Spinal cord (tissue), 10 donors: ENCODE data around the gene TMEM183A. TPM values are rescaled to one million over a fixed set of nuclear protein-coding genes. Genes with fewer than 3 reads are reported as not detected.

Experiments
- DNase-seq, 6 donors: peaks; one replicate each; pipeline versions ENCODE4 v3.0.0 to v3.0.0-alpha.2; 2013 to 2015; ENCODE audit warnings: low spot score in 6 of 6, low read depth in 4 of 6
- H3K27ac ChIP-seq: one replicate; pipeline ENCODE4 v1.5.1; 2013; ENCODE audit warnings: low read depth, low read length, control low read depth
- H3K27me3 ChIP-seq: one replicate; pipeline ENCODE4 v1.6.1; 2013; ENCODE audit warnings: low read length; ENCODE audit not compliant: control insufficient read depth, insufficient read depth
- H3K36me3 ChIP-seq: one replicate; pipeline ENCODE4 v1.6.1; 2013; ENCODE audit warnings: low read length; ENCODE audit not compliant: control insufficient read depth, insufficient read depth
- H3K4me1 ChIP-seq: one replicate; pipeline ENCODE4 v1.6.1; 2013; ENCODE audit warnings: low read length; ENCODE audit not compliant: control insufficient read depth, insufficient read depth
- H3K4me3 ChIP-seq: one replicate; pipeline ENCODE4 v1.5.1; 2013; ENCODE audit warnings: low read depth, low read length, control low read depth
- H3K9me3 ChIP-seq: one replicate; pipeline ENCODE4 v1.6.1; 2013; ENCODE audit warnings: low read length; ENCODE audit not compliant: control insufficient read depth, insufficient read depth
- WGBS: methylation state at CpG from one replicate; pipeline ENCODE4 v1.1.5; 2013; ENCODE audit warnings: missing lambda C conversion rate; ENCODE audit not compliant: insufficient coverage; 5-methylcytosine and 5-hydroxymethylcytosine counted together
- polyA plus RNA-seq, 2 donors: library from polyadenylated mRNA; unstranded; fragments of 120-200 nt; gene quantifications; one replicate each; pipeline ENCODE4 v1.2.1, GENCODE V29; 2013; ENCODE audit not compliant: insufficient read length in 2 of 2
- total RNA-seq, 2 donors: library from RNA; depleted of rRNA in 1 of 2; stranded (reverse); fragments of 120-200 nt in 1 of 2; fragments of >200 nt in 1 of 2; gene quantifications; one replicate each; pipeline versions ENCODE4 v1.2.3 to v1.2.4, GENCODE V29; 2013 to 2014
- donor health status: healthy.

TMEM183A gene
- total and polyA plus RNA-seq, 4 donors, result 76.6 to 90.5 (median 81.0) TPM

DNA sequence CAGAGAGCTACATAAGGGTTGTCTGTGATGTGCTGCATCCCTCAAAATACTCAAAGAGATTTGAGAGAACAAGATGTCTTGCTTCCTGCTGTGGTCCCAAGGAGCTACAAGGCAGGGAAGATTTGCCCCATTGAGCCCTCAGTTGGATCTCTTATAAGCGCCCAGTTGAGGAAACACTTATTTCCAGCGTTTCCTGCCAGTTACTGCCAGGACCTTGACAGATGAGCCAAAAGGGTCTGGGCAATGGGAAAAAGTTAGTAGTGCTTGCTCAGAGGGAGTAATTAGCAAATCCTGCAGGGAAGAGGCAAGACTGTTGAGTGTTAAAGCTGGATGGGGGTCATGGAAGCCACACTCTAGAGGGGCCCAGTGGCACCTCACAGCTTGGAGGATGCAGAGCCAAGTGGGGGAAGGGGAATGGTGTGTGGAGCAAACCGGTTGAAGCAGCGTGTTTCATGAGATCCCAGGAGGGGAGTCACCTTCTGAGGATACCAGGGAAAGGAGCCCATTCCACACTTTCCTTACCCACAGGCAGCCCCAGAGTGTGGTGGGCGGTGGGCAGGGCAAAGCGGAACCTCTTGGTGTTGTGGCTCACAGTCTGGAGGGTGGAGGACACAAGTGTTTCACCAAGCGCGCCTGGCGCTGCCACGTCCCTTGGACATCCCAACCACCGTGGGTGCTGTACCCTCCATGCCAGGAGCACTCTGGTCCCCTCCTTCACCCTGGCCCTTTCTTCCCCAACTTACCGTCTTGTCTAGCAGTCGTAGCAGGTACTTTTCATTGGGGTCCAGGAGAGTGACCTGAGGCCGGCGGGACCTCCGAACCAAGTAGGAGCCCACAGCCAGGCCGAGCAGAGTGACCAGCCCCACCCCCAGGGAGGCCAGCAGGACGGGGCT is 40.9 kb upstream of the TMEM183A start:
- 42% methylated on average over 15 of the region's 18 CpGs for WGBS
- Histone ChIP-seq H3K4me1 (peaks cover 13% of the 10 kb centered on the region), H3K4me3 (peak overlapping the region; percentile 89), H3K36me3 (peaks cover 18% of the 10 kb centered on the region), H3K9me3 (no peaks in the 10 kb centered on the region), H3K27me3 (no peaks in the 10 kb centered on the region), H3K27ac (peak overlapping the region; percentile 85)
- peak in 1 of 6 donors; percentile 7 for DNase-seq

DNA sequence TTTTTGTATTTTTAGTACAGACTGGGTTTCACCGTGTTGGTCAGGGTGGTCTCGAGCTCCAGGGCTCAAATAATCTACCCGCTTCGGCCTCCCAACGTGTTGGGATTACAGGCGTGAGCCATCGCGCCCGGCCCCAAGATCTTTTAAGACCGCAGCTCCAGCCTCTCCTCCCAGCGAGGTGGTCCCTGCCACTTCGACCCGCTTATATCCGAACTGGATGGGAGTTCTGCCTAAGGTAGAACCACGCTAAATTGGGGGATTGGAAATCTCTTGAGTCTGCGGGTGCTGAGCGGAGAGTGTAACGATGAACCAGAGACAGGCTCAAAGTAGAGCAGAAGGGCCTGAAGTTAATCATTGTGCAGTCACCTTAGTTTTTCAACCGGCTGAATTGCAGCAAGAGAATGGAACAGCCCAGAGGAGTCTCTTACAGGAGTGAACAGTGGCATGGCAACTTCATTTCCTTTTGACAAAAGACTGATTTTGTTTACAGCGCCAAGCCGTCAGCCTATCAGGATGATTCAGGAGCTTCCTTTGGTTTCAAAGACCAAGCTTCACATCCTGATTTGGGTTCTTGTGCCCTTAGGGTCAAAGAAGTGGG is 39.4 kb upstream of the TMEM183A start:
- Histone ChIP-seq H3K27me3 (no peaks in the 10 kb centered on the region), H3K4me1 (peaks cover 13% of the 10 kb centered on the region), H3K27ac (peak overlapping the region; percentile 64), H3K36me3 (peaks cover 6% of the 10 kb centered on the region), H3K9me3 (no peaks in the 10 kb centered on the region), H3K4me3 (peak overlapping the region; percentile 74)
- no peak for DNase-seq
- WGBS, result under 1% methylated on average over 19 of the region's 21 CpGs

- Histone ChIP-seq H3K4me3 (peak overlapping the region; percentile 74), H3K27me3 (no peaks in the 10 kb centered on the region), H3K4me1 (peaks cover 13% of the 10 kb centered on the region), H3K36me3 (peaks cover 3% of the 10 kb centered on the region), H3K9me3 (no peaks in the 10 kb centered on the region), H3K27ac (no peak overlapping the region)
- no CpG with 5 or more reads among the region's 3 CpGs for WGBS
- DNase-seq, result no peak
Measured at GRCh38 chr1:202968351-202968750, 38.8 kb upstream of the TMEM183A start.

DNA sequence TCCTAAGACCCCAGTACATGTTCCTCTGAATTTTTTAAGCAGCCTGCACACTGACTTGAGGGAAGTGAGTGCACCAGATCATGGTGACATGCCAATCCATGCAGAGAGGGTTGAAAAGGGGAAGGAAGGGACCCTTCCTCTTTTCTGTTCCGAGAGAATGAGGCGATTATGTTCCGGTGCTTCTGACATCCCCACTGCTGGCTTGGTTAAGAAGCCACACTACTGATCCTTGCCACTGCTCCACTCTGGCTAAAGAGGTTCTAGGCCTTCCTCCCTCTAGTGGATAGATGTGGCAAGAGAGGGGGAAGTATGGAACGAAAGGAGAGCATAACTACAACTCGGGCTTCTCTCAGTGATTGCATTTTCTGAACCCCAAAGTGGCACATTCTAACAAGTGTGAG is 38.3 kb upstream of the TMEM183A start:
- peak in 2 of 6 donors; percentile 67 to 68 for DNase-seq
- Histone ChIP-seq H3K4me3 (no peak overlapping the region), H3K27ac (no peak overlapping the region)

GRCh38 chr1:202972046-202972445 is 35.1 kb upstream of the TMEM183A start:
- Histone ChIP-seq H3K36me3 (no peaks in the 10 kb centered on the region), H3K4me1 (peaks cover 2% of the 10 kb centered on the region), H3K4me3 (no peak overlapping the region), H3K27me3 (peaks cover 9% of the 10 kb centered on the region), H3K9me3 (no peaks in the 10 kb centered on the region), H3K27ac (no peak overlapping the region)
- DNase-seq, result no peak
- no CpG with 5 or more reads among the region's 4 CpGs for WGBS

More for the DNA sequence above, 38.3 kb upstream of the TMEM183A start:
- WGBS, result 20% methylated on average over 1 of the region's 5 CpGs
- Histone ChIP-seq H3K4me1 (peaks cover 13% of the 10 kb centered on the region), H3K27me3 (no peaks in the 10 kb centered on the region), H3K36me3 (no peaks in the 10 kb centered on the region), H3K9me3 (no peaks in the 10 kb centered on the region)

GRCh38 chr1:202974856-202975255 is 32.3 kb upstream of the TMEM183A start:
- H3K27me3 ChIP-seq, result peaks cover 16% of the 10 kb centered on the region
- no peak overlapping the region for H3K4me3 ChIP-seq
- H3K4me1 ChIP-seq, result no peaks in the 10 kb centered on the region
- WGBS, result 83% methylated on average over 1 of the region's 3 CpGs
- DNase-seq, result no peak
- no peak overlapping the region for H3K27ac ChIP-seq
- no peaks in the 10 kb centered on the region for H3K9me3 ChIP-seq
- H3K36me3 ChIP-seq, result no peaks in the 10 kb centered on the region

DNA sequence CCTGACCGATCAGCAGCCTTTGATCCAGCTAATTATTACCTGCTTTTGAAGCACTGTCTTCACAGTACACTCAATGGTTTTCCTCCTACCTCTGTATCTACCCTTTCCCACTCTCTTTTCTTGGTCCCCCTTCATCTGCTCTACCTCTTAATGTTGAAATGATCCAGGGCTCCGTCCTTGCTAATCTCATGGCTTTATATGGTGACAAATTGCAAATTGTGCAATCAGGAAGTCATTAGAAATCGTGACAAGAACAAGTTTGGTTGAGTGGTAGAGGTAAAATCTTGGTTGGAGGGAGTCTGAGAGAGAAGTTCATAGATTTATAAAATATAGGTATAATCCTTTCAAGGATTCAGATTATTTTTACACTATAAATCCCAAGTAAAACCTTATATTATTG is 30.5 kb upstream of the TMEM183A start:
- Histone ChIP-seq H3K4me1 (no peaks in the 10 kb centered on the region), H3K36me3 (no peaks in the 10 kb centered on the region), H3K27me3 (peaks cover 16% of the 10 kb centered on the region), H3K4me3 (no peak overlapping the region), H3K9me3 (no peaks in the 10 kb centered on the region), H3K27ac (no peak overlapping the region)
- DNase-seq, result no peak
- 77% methylated on average over 2 of the region's 3 CpGs for WGBS

DNA sequence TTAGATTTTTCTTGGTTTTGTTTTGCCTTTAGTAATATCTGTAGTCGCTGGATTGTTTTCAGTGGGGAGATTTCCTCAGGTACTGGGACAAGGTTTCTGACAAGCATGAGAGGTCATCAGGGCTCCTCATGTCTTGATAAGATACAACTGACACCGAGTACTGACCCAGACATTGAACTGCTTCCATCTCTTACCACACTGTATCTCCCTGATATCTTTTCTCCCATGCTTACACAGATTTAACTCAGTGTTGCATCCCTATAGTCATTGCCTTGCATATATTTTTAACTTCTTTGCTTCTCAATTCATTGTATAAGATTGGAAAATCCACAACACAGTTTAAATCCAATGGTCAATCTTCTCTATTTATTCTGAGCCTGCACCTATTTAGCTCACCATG is 27.7 kb upstream of the TMEM183A start:
- no peaks in the 10 kb centered on the region for H3K4me1 ChIP-seq
- no peaks in the 10 kb centered on the region for H3K9me3 ChIP-seq
- no peak overlapping the region for H3K27ac ChIP-seq
- H3K27me3 ChIP-seq, result peaks cover 15% of the 10 kb centered on the region
- WGBS, result 83% methylated on average over 1 of the region's 2 CpGs
- no peaks in the 10 kb centered on the region for H3K36me3 ChIP-seq
- no peak for DNase-seq
- H3K4me3 ChIP-seq, result no peak overlapping the region

DNA sequence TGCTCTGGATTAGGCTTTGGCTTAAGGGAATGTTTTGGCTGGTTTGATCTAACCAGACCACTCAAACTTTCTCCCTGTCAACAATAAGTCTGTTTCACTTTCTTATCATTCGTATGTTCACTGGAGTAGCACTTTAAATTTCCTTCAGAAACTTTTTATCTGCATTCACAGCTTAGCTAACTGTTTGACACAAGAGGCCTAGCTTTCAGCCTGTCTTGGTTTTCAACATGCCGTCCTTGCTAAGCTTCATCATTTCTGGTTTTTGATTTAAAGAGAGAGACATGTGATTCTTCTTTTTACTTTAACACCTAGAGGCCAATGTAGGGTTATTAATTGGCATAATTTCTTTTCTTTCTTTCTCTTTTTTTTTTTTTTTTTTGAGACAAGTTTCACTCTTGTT is 25.2 kb upstream of the TMEM183A start:
- Histone ChIP-seq H3K9me3 (no peaks in the 10 kb centered on the region), H3K4me1 (no peaks in the 10 kb centered on the region), H3K4me3 (no peak overlapping the region), H3K27me3 (peaks cover 10% of the 10 kb centered on the region), H3K36me3 (no peaks in the 10 kb centered on the region), H3K27ac (no peak overlapping the region)
- no peak for DNase-seq
- WGBS, result 100% methylated on average over 1 of the region's 2 CpGs
